Panc1 (cell line): Measurements from ENCODE around the gene ATR. TPM values are rescaled to one million over a fixed set of nuclear protein-coding genes. Genes with fewer than 3 reads are reported as not detected.

ENCODE experiments used
- ATAC-seq: fragments of 200-7000 bp; cut with Tn5 transposase; 2 replicates; pipeline ENCODE4 v1.9.1; 2020; ENCODE audit warnings: mild to moderate bottlenecking, moderate library complexity
- BruUV-seq: library from RNA; stranded (reverse); fragments of 400-500 nt; replicated peaks from 2 replicates; lab custom pipeline; 2021; lab: Mats Ljungman, UMichigan
- CTCF ChIA-PET: fragments of 300-600 bp; sonication (Branson Sonifier 250); formaldehyde crosslinking; loops from one replicate; lab custom pipeline; 2022; ENCODE audit warnings: antibody characterized with exemption; lab: Charles Lee
- POLR2A ChIA-PET: fragments of 300-600 bp; sonication (Branson Sonifier 250); formaldehyde crosslinking; loops from one replicate; lab custom pipeline; 2022; ENCODE audit warnings: antibody characterized with exemption; lab: Charles Lee
- DNase-seq: peaks from one replicate; pipeline ENCODE4 v3.0.0-alpha.2; 2010; ENCODE audit warnings: low read depth, low spot score
- H3K27ac ChIP-seq: 2 replicates; pipeline ENCODE4 v1.5.1; 2011; ENCODE audit warnings: mild to moderate bottlenecking, low read length, inconsistent platforms
- H3K27me3 ChIP-seq: fragments of 200-500 bp; sonication (Bioruptor generic); 2 replicates; pipeline ENCODE4 v1.6.0; 2014; ENCODE audit warnings: low read length, inconsistent platforms; ENCODE audit not compliant: control insufficient read depth, insufficient read depth
- H3K36me3 ChIP-seq: fragments of 200-500 bp; sonication (Bioruptor generic); 2 replicates; pipeline ENCODE4 v1.5.1; 2014; ENCODE audit warnings: inconsistent platforms, mild to moderate bottlenecking, low read length, moderate library complexity; ENCODE audit not compliant: control insufficient read depth, insufficient read depth
- H3K4me1 ChIP-seq: 2 replicates; pipeline ENCODE4 v1.5.1; 2011; ENCODE audit warnings: inconsistent platforms, mild to moderate bottlenecking, low read length, moderate library complexity; ENCODE audit not compliant: control insufficient read depth, insufficient read depth
- H3K4me3 ChIP-seq, 2 experiments: 2 replicates each; pipeline ENCODE4 v1.5.1; 2011 to 2012; ENCODE audit warnings: low read depth in 2 of 2, low read length in 2 of 2, mild to moderate bottlenecking in 2 of 2, inconsistent platforms in 1 of 2, moderate library complexity in 1 of 2
- H3K9me3 ChIP-seq: fragments of 200-500 bp; sonication (Bioruptor generic); 2 replicates; pipeline ENCODE4 v1.5.1; 2014; ENCODE audit warnings: low read depth, mild to moderate bottlenecking, inconsistent platforms, low read length, moderate library complexity; ENCODE audit not compliant: control insufficient read depth, insufficient read depth
- POLR2AphosphoS5 ChIP-seq: IDR thresholded peaks from 2 replicates; pipeline ENCODE4 v1.6.1; 2012; ENCODE audit warnings: mild to moderate bottlenecking, low read depth, low read length, moderate library complexity
- REST ChIP-seq, 2 experiments: IDR thresholded peaks; 2 replicates each; pipeline ENCODE4 v1.6.1; 2011 to 2012; ENCODE audit warnings: low read depth in 2 of 2, control low read depth in 1 of 2, low read length in 1 of 2, mild to moderate bottlenecking in 1 of 2, moderate library complexity in 1 of 2; ENCODE audit not compliant: insufficient read depth in 1 of 2
- SIN3A ChIP-seq: IDR thresholded peaks from 2 replicates; pipeline ENCODE4 v1.6.1; 2012; ENCODE audit warnings: low read depth, mild to moderate bottlenecking, low read length, moderate library complexity, borderline replicate concordance; ENCODE audit not compliant: insufficient read depth
- TCF7L2 ChIP-seq: IDR thresholded peaks from 2 replicates; pipeline ENCODE4 v1.6.1; 2011; ENCODE audit warnings: mild to moderate bottlenecking, low read depth, low read length, inconsistent platforms
- in situ Hi-C: cut with HindIII; loops from 2 replicates; pipeline ENCODE4 v1.10.0; 2016; ENCODE audit warnings: low sequenced_read_pairs, low pct_unique_long_range_greater_than_20kb
- intact Hi-C: fragments of 100-400 bp; cut with micrococcal nuclease; formaldehyde crosslinking; loops from one replicate; pipeline ENCODE4 v1.10.0; 2022; ENCODE audit not compliant: unreplicated experiment
- total RNA-seq: library from RNA; stranded (reverse); gene quantifications from one replicate; pipeline ENCODE4 v1.2.1, GENCODE V29; 2021; ENCODE audit not compliant: unreplicated experiment
- TF ChIP-seq, protein P1 (sequence below): fragments of 450-650 bp; IDR thresholded peaks from 2 replicates; pipeline ENCODE4 v1.5.1; 2017; ENCODE audit warnings: mild to moderate bottlenecking

Gene ATR
- total RNA-seq, 1 experiment from 2014 or later = 38.6 TPM

- Histone ChIP-seq H3K27me3 (no peaks in the 10 kb centered on the region), H3K4me1 (peaks cover 22% of the 10 kb centered on the region), H3K4me3 (peak overlapping the region; percentile 63 to 94; a peak in 3 of 4 replicates), H3K36me3 (no peaks in the 10 kb centered on the region), H3K27ac (peak overlapping the region; percentile 96), H3K9me3 (no peaks in the 10 kb centered on the region)
- CTCF ChIA-PET = interaction anchor here (0.6 kb wide), 1 partner anchor 556 kb away, joined by 9 read pairs; no protein-coding TSS in a partner anchor
- intact Hi-C loops (no loop called here), in situ Hi-C loops (no loop called here)
- ATAC-seq (no peak), DNase-seq (no peak)
- BruUV-seq = no TSS peak
- no peak for TF ChIP-seq TCF7L2
- TF ChIP-seq, protein P1, sequence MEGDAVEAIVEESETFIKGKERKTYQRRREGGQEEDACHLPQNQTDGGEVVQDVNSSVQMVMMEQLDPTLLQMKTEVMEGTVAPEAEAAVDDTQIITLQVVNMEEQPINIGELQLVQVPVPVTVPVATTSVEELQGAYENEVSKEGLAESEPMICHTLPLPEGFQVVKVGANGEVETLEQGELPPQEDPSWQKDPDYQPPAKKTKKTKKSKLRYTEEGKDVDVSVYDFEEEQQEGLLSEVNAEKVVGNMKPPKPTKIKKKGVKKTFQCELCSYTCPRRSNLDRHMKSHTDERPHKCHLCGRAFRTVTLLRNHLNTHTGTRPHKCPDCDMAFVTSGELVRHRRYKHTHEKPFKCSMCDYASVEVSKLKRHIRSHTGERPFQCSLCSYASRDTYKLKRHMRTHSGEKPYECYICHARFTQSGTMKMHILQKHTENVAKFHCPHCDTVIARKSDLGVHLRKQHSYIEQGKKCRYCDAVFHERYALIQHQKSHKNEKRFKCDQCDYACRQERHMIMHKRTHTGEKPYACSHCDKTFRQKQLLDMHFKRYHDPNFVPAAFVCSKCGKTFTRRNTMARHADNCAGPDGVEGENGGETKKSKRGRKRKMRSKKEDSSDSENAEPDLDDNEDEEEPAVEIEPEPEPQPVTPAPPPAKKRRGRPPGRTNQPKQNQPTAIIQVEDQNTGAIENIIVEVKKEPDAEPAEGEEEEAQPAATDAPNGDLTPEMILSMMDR = no peak
- no peak for TF ChIP-seq SIN3A
- TF ChIP-seq REST (IDR thresholded peaks at IDR 0.05; ENCODE audit: insufficient read depth in 1 of 2, low read depth in 2 of 2, low read length in 1 of 2) = no peak
- no peak for TF ChIP-seq POLR2AphosphoS5
- POLR2A ChIA-PET = no interaction called here
Observed at GRCh38 chr3:142597906-142598305, 19.4 kb upstream of the ATR start.

DNA sequence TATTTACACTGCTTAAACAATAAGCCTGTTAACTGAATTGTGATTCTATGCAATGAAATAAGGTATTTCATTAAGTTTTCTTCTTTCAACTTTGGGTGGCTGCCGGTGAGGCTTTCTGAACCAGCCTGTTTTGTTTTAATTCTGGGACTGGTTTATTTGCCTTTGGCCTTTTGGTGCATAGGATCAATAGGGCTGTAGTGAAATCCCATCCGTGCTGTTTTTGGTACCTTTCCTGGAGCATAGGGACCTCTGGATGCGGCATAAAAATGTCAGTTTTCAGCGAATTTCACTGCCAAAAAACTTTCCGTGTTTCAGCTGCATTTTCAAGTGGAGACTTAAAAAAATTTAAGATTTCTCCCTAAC is 18.2 kb upstream of the ATR start:
- Histone ChIP-seq H3K4me1 (peaks cover 22% of the 10 kb centered on the region), H3K4me3 (peak overlapping the region; percentile 63 to 94), H3K27ac (peak overlapping the region; percentile 96), H3K27me3 (no peaks in the 10 kb centered on the region), H3K9me3 (no peaks in the 10 kb centered on the region), H3K36me3 (no peaks in the 10 kb centered on the region)
- DNase-seq (no peak), ATAC-seq (peak; percentile 12; the same call in 1 of the 2 replicates)
- ChIA-PET CTCF (interaction anchor here (0.7 kb wide), 1 partner anchor 352 kb away, joined by 6 read pairs; no protein-coding TSS in a partner anchor), POLR2A (interaction anchor here (0.7 kb wide), 1 partner anchor 17 kb away, joined by 3 read pairs; no protein-coding TSS in a partner anchor)
- TF ChIP-seq POLR2AphosphoS5 (no peak), SIN3A (no peak)
- TF ChIP-seq, protein P1 = no peak
- in situ Hi-C loops (no loop called here), intact Hi-C loops (no loop called here)
- no TSS peak for BruUV-seq
